H1 (cell line): ENCODE measurements around the gene KLHL17. TPM values are rescaled to one million over a fixed set of nuclear protein-coding genes. Genes with fewer than 3 reads are reported as not detected.
"Not testable (repeated sequence)": the region's sequence is repeated elsewhere in the genome, so short reads cannot be mapped to it uniquely, and the experiment has no call there.

Experiments
- CTCF ChIA-PET: fragments of 300-600 bp; sonication (Branson Sonifier 250); formaldehyde crosslinking; loops from one replicate; lab custom pipeline; 2021; ENCODE audit not compliant: partially characterized antibody; lab: Charles Lee
- POLR2A ChIA-PET: fragments of 300-600 bp; sonication (Branson Sonifier 250); formaldehyde crosslinking; loops from one replicate; lab custom pipeline; 2021; ENCODE audit warnings: inconsistent platforms; ENCODE audit not compliant: partially characterized antibody; lab: Charles Lee
- DNase-seq, 2 experiments: peaks; one replicate each; pipeline versions ENCODE4 v3.0.0 to v3.0.0-alpha.2; 2010 to 2022; ENCODE audit warnings: low spot score in 2 of 2, low read depth in 1 of 2, mixed read lengths in 1 of 2
- FAIRE-seq: peaks from 2 replicates; lab custom pipeline; 2011; peaks lifted over from hg19 to GRCh38; lab: Jason Lieb, UNC
- H2AFZ ChIP-seq: 2 replicates; pipeline ENCODE4 v1.8.1; 2012; ENCODE audit warnings: low read length, inconsistent platforms
- H2AK5ac ChIP-seq: 2 replicates; pipeline ENCODE4 v1.6.1; 2013; ENCODE audit warnings: low read depth, low read length
- H2BK120ac ChIP-seq: replicated peaks from 2 replicates; pipeline ENCODE3; 2013; ENCODE audit warnings: low read depth, low read length, inconsistent platforms
- H2BK12ac ChIP-seq: 2 replicates; pipeline ENCODE4 v1.6.1; 2013; ENCODE audit warnings: low read depth, low read length
- H2BK15ac ChIP-seq: 2 replicates; pipeline ENCODE4 v1.6.1; 2013; ENCODE audit warnings: low read length
- H2BK20ac ChIP-seq: 2 replicates; pipeline ENCODE4 v1.6.1; 2013; ENCODE audit warnings: low read length
- H2BK5ac ChIP-seq: 2 replicates; pipeline ENCODE4 v1.6.1; 2013; ENCODE audit warnings: low read depth, low read length
- H3K14ac ChIP-seq: 2 replicates; pipeline ENCODE4 v1.6.1; 2013; ENCODE audit warnings: inconsistent platforms; ENCODE audit not compliant: insufficient read length
- H3K18ac ChIP-seq: 2 replicates; pipeline ENCODE4 v1.6.1; 2013; ENCODE audit warnings: low read length; ENCODE audit errors: extremely low read depth
- H3K23ac ChIP-seq: 2 replicates; pipeline ENCODE4 v1.6.1; 2013; ENCODE audit warnings: inconsistent platforms; ENCODE audit not compliant: insufficient read length
- H3K23me2 ChIP-seq: 2 replicates; pipeline ENCODE4 v1.6.1; 2013; ENCODE audit warnings: low read depth, low read length
- H3K27ac ChIP-seq: 2 replicates; pipeline ENCODE4 v1.6.1; 2011; ENCODE audit warnings: low read depth, low read length, inconsistent platforms
- H3K27me3 ChIP-seq, 4 experiments: replicated peaks in 1 of 4; 1 replicate in 1 of 4; 2 replicates in 3 of 4; pipeline versions ENCODE4 v1.6.1 to v1.8.1; 2011 to 2013; ENCODE audit warnings: low read length in 3 of 4, mild to moderate bottlenecking in 3 of 4, inconsistent platforms in 2 of 4, mixed read lengths in 2 of 4, moderate library complexity in 1 of 4; ENCODE audit not compliant: control insufficient read depth in 3 of 4, insufficient read depth in 3 of 4; ENCODE audit errors: extremely low read depth in 1 of 4
- H3K36me3 ChIP-seq, 4 experiments: 2 replicates each; pipeline versions ENCODE4 v1.6.1 to v1.8.1; 2011 to 2013; ENCODE audit warnings: mild to moderate bottlenecking in 4 of 4, low read length in 3 of 4, moderate library complexity in 2 of 4, control low read depth in 1 of 4, inconsistent platforms in 1 of 4; ENCODE audit not compliant: insufficient read depth in 4 of 4, control insufficient read depth in 2 of 4
- H3K4ac ChIP-seq: replicated peaks from 2 replicates; pipeline ENCODE3; 2013; ENCODE audit warnings: low read length, low read depth, mixed read lengths, inconsistent platforms; ENCODE audit not compliant: insufficient read length
- H3K4me1 ChIP-seq, 4 experiments: replicated peaks in 1 of 4; 1 replicate in 1 of 4; 2 replicates in 3 of 4; pipeline versions ENCODE4 v1.6.1 to v1.8.1; 2011 to 2013; ENCODE audit warnings: low read length in 3 of 4, inconsistent platforms in 2 of 4, mixed read lengths in 1 of 4; ENCODE audit not compliant: insufficient read depth in 4 of 4, control insufficient read depth in 3 of 4
- H3K4me2 ChIP-seq, 2 experiments: 2 replicates each; pipeline versions ENCODE4 v1.6.1 to v1.8.1; 2011 to 2013; ENCODE audit warnings: low read depth in 2 of 2, low read length in 2 of 2, control low read depth in 1 of 2, inconsistent platforms in 1 of 2, mild to moderate bottlenecking in 1 of 2; ENCODE audit not compliant: insufficient read depth in 1 of 2
- H3K4me3 ChIP-seq, 4 experiments: fragments of 200-600, 300-600 bp in 1 of 4; sonication (generic), shearing (Covaris generic), sonication (Bioruptor Twin) in 1 of 4; 2 replicates each; pipeline versions ENCODE4 v1.5.1 to v1.8.1; 2011 to 2016; ENCODE audit warnings: low read length in 4 of 4, low read depth in 3 of 4, control low read depth in 2 of 4, inconsistent platforms in 2 of 4, mild to moderate bottlenecking in 2 of 4, mixed read lengths in 1 of 4, moderate library complexity in 1 of 4; ENCODE audit not compliant: insufficient read depth in 2 of 4; ENCODE audit errors: extremely low read depth in 1 of 4
- H3K56ac ChIP-seq: replicated peaks from 2 replicates; pipeline ENCODE3; 2013; ENCODE audit warnings: low read depth, mild to moderate bottlenecking, mixed read lengths, low read length, inconsistent platforms; ENCODE audit not compliant: insufficient read length
- H3K79me1 ChIP-seq: 2 replicates; pipeline ENCODE4 v1.6.1; 2013; ENCODE audit warnings: low read depth, low read length, control low read depth
- H3K79me2 ChIP-seq, 2 experiments: 2 replicates each; pipeline versions ENCODE4 v1.6.1 to v1.8.1; 2012 to 2013; ENCODE audit warnings: low read length in 2 of 2, mild to moderate bottlenecking in 2 of 2, inconsistent platforms in 1 of 2; ENCODE audit not compliant: insufficient read depth in 2 of 2, control insufficient read depth in 1 of 2
- H3K9ac ChIP-seq, 4 experiments: replicated peaks in 1 of 4; 1 replicate in 1 of 4; 2 replicates in 3 of 4; pipeline versions ENCODE4 v1.6.1 to v1.8.1; 2011 to 2013; ENCODE audit warnings: low read depth in 3 of 4, low read length in 3 of 4, control low read depth in 2 of 4, mild to moderate bottlenecking in 2 of 4, moderate library complexity in 2 of 4, inconsistent platforms in 1 of 4; ENCODE audit errors: extremely low read depth in 1 of 4
- H3K9me3 ChIP-seq, 2 experiments: 2 replicates each; pipeline versions ENCODE4 v1.6.1 to v1.8.1; 2012 to 2013; ENCODE audit warnings: mild to moderate bottlenecking in 2 of 2, moderate library complexity in 2 of 2, control low read depth in 1 of 2, inconsistent platforms in 1 of 2, low read depth in 1 of 2, low read length in 1 of 2, mixed read lengths in 1 of 2; ENCODE audit not compliant: insufficient read depth in 2 of 2
- H4K20me1 ChIP-seq, 2 experiments: replicated peaks in 1 of 2; 2 replicates each; pipeline versions ENCODE3 to v1.8.1; 2011 to 2013; ENCODE audit warnings: inconsistent platforms in 2 of 2, low read length in 2 of 2, mild to moderate bottlenecking in 1 of 2; ENCODE audit not compliant: insufficient read depth in 2 of 2, control insufficient read depth in 1 of 2
- H4K5ac ChIP-seq: 2 replicates; pipeline ENCODE4 v1.6.1; 2013; ENCODE audit warnings: low read length, low read depth, mixed read lengths, inconsistent platforms; ENCODE audit not compliant: insufficient read length
- H4K8ac ChIP-seq: 2 replicates; pipeline ENCODE4 v1.8.0; 2013; ENCODE audit warnings: mild to moderate bottlenecking, moderate library complexity, low read length, inconsistent platforms; ENCODE audit not compliant: insufficient read depth; ENCODE audit errors: extremely low read depth
- H4K91ac ChIP-seq: replicated peaks from 2 replicates; pipeline ENCODE3; 2013; ENCODE audit warnings: low read length, mixed read lengths, inconsistent platforms; ENCODE audit not compliant: insufficient read length
- BACH1 ChIP-seq: IDR thresholded peaks from 2 replicates; pipeline ENCODE4 v1.6.1; 2012; ENCODE audit warnings: low read length, improper control_type of control experiment
- BRCA1 ChIP-seq: IDR thresholded peaks from 2 replicates; pipeline ENCODE4 v1.6.1; 2012; ENCODE audit warnings: low read depth, low read length, improper control_type of control experiment
- KDM1A ChIP-seq: fragments of 200-600, 300-600 bp; sonication (generic); IDR thresholded peaks from 2 replicates; pipeline ENCODE4 v1.7.1; 2016; ENCODE audit warnings: mild to moderate bottlenecking, low read length, borderline replicate concordance
- KDM5A ChIP-seq: fragments of 200-600 bp; IDR thresholded peaks from 2 replicates; pipeline ENCODE4 v1.7.1; 2012; ENCODE audit warnings: mild to moderate bottlenecking, low read length, inconsistent platforms, mixed read lengths
- POU5F1 ChIP-seq: IDR thresholded peaks from 2 replicates; pipeline ENCODE4 v1.6.1; 2011; ENCODE audit warnings: low read depth, mild to moderate bottlenecking, low read length, moderate library complexity
- RFX5 ChIP-seq: IDR thresholded peaks from 2 replicates; pipeline ENCODE4 v1.6.1; 2011; ENCODE audit warnings: low read depth, low read length, improper control_type of control experiment, borderline replicate concordance
- RXRA ChIP-seq: IDR thresholded peaks from 2 replicates; pipeline ENCODE4 v1.6.1; 2011; ENCODE audit warnings: low read depth, mild to moderate bottlenecking, low read length, moderate library complexity; ENCODE audit not compliant: insufficient read depth
- USF2 ChIP-seq: IDR thresholded peaks from 2 replicates; pipeline ENCODE4 v1.6.1; 2011; ENCODE audit warnings: low read length, improper control_type of control experiment
- WGBS, 2 experiments: shearing (Covaris generic) in 1 of 2; methylation state at CpG; one replicate each; pipeline versions ENCODE4 v1.1.6 to v1.1.7; 2013 to 2015; ENCODE audit warnings: low lambda C conversion rate in 2 of 2, mixed read lengths in 2 of 2, inconsistent platforms in 1 of 2, low coverage in 1 of 2, missing lambda C conversion rate in 1 of 2; ENCODE audit not compliant: insufficient replicate concordance in 2 of 2, insufficient coverage in 1 of 2, insufficient read length in 1 of 2; ENCODE audit errors: extremely low coverage in 1 of 2, missing lambda C conversion rate in 1 of 2; 5-methylcytosine and 5-hydroxymethylcytosine counted together
- polyA plus RNA-seq, 7 experiments: library from polyadenylated mRNA; depleted of rRNA in 3 of 7; stranded (reverse) in 5 of 7; unstranded in 2 of 7; fragments of >200 nt in 5 of 7; fragments of 200-250 nt in 2 of 7; gene quantifications; 1 replicate in 5 of 7; 2 replicates in 1 of 7; 4 replicates in 1 of 7; pipeline versions ENCODE4 v1.2.1 to v1.2.3, GENCODE V29; 2011 to 2013; ENCODE audit warnings: missing spikeins in 2 of 7, mixed read lengths in 2 of 7
- total RNA-seq: library from RNA; stranded (reverse); fragmentation: NEBNext Ultra II Directional; extraction: Animal tissue kit (Norgen Biotek cat#: 25700); gene quantifications from 2 replicates; pipeline ENCODE4 v1.2.1, GENCODE V29; 2021

KLHL17 gene
- total and polyA plus RNA-seq, 2 of the 8 experiments (the other 6 are each of a cell fraction or from before 2014, with no cell fraction given): 32.6 to 36.1 TPM

GRCh38 chr1:993379-993995 is 33.1 kb downstream of the KLHL17 start (continued):
- TF ChIP-seq USF2 (no peak), KDM1A (no peak), KDM5A (no peak), RXRA (no peak), BRCA1 (no peak), BACH1 (no peak), POU5F1 (no peak), RFX5 (no peak)

- H2BK12ac ChIP-seq, H3K79me1 ChIP-seq, DNase-seq, H3K9ac ChIP-seq, H2BK120ac ChIP-seq, H3K18ac ChIP-seq, H2BK15ac ChIP-seq, H3K4ac ChIP-seq, H4K5ac ChIP-seq, H2BK20ac ChIP-seq, H3K14ac ChIP-seq, H3K4me3 ChIP-seq, H3K23me2 ChIP-seq, H2AFZ ChIP-seq, H4K8ac ChIP-seq, H4K20me1 ChIP-seq, H3K4me2 ChIP-seq, H3K79me2 ChIP-seq, H4K91ac ChIP-seq, H2BK5ac ChIP-seq, H3K56ac ChIP-seq, H3K9me3 ChIP-seq, FAIRE-seq, H3K23ac ChIP-seq, H3K27ac ChIP-seq: not testable (repeated sequence)
- H3K36me3 ChIP-seq: peaks cover 0 to 16% (median 0%) of the 10 kb centered on the region in 4 experiments; a peak in 1 of 8 replicates
- peaks cover 27 to 59% (median 52%) of the 10 kb centered on the region in 4 experiments for H3K27me3 ChIP-seq
- ChIA-PET POLR2A (interaction anchor here (1.3 to 1.6 kb wide), 2 partner anchors 40 to 43 kb away, joined by 4 to 8 read pairs; no protein-coding TSS in a partner anchor), CTCF (interaction anchor here (0.6 to 7.7 kb wide), 7 partner anchors 9 to 307 kb away, joined by 3 to 86 read pairs (median 3); partner anchors contain the start of gene PERM1)
- 0 out of 2 replicates have a peak overlapping the region, but pooled peaks have one; percentile 39 for H2AK5ac ChIP-seq
- H3K4me1 ChIP-seq: peaks cover 0 to 15% (median 9%) of the 10 kb centered on the region in 4 experiments; a peak in 5 of 7 replicates
- 77% methylated on average over 6 of the region's 6 CpGs; no CpG with 5 or more reads in 1 of the 2 experiments for WGBS, 2 experiments
These were observed 34.2 kb downstream of the KLHL17 start for GRCh38 chr1:994546-994945.
